ENCODE results near the gene RYR1.

DNA sequence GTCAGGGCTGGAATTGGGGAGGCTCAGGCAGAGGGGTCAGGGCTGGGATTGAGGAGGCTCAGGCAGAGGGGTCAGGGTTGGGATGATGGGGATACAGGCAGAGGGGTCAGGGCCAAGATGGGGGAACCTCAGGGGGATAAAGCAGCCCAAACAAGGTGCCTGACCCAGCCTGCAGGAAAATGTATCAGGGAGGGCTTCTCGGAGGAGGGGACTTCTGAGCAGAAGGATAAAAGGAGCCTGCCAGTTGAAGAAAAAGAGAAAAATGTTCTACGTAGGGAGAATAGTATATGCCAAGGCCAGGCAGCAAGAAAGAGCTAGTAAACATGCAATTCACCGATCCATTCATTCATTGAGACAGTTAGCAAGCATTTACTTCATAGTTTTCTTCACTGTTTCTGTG lies 99.4 kb downstream of the RYR1 start:
- TF ChIP-seq, protein P1, sequence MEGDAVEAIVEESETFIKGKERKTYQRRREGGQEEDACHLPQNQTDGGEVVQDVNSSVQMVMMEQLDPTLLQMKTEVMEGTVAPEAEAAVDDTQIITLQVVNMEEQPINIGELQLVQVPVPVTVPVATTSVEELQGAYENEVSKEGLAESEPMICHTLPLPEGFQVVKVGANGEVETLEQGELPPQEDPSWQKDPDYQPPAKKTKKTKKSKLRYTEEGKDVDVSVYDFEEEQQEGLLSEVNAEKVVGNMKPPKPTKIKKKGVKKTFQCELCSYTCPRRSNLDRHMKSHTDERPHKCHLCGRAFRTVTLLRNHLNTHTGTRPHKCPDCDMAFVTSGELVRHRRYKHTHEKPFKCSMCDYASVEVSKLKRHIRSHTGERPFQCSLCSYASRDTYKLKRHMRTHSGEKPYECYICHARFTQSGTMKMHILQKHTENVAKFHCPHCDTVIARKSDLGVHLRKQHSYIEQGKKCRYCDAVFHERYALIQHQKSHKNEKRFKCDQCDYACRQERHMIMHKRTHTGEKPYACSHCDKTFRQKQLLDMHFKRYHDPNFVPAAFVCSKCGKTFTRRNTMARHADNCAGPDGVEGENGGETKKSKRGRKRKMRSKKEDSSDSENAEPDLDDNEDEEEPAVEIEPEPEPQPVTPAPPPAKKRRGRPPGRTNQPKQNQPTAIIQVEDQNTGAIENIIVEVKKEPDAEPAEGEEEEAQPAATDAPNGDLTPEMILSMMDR (IDR thresholded peaks at IDR 0.05; ENCODE audit: insufficient read depth, low read length, poor library complexity, severe bottlenecking): no peak
- no peak for TF ChIP-seq EZH2phosphoT487 (conservative IDR thresholded peaks at IDR 0.05; ENCODE audit: low read length)

Data from SU-DHL-6 (cell line).